Measurements from ENCODE around the gene MFAP3.

DNA sequence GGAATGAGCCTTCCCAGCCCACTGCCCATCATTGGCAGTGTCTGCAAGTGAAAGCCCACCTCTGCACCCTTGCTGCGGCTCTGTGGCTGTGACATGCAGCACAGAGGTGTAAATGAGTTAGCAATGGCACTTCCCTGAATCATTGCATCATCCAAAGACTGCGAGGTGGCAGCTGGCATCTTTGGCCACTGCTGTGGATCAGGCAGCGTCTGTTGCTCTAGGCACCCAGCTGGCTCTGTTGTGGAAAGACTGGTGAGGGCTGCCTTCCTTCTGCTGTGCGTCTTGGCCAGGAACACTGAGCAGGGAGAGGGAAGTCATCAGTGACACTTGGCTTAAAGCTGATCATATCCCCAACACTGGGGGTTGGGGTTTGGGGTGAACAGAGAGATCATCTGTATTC is 64.5 kb downstream of the MFAP3 start:
- no peak for TF ChIP-seq EZH2 (IDR thresholded peaks at IDR 0.05; ENCODE audit: borderline replicate concordance, low read length)
- TF ChIP-seq, protein P1, sequence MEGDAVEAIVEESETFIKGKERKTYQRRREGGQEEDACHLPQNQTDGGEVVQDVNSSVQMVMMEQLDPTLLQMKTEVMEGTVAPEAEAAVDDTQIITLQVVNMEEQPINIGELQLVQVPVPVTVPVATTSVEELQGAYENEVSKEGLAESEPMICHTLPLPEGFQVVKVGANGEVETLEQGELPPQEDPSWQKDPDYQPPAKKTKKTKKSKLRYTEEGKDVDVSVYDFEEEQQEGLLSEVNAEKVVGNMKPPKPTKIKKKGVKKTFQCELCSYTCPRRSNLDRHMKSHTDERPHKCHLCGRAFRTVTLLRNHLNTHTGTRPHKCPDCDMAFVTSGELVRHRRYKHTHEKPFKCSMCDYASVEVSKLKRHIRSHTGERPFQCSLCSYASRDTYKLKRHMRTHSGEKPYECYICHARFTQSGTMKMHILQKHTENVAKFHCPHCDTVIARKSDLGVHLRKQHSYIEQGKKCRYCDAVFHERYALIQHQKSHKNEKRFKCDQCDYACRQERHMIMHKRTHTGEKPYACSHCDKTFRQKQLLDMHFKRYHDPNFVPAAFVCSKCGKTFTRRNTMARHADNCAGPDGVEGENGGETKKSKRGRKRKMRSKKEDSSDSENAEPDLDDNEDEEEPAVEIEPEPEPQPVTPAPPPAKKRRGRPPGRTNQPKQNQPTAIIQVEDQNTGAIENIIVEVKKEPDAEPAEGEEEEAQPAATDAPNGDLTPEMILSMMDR (conservative IDR thresholded peaks at IDR 0.05 in 1 of 2, IDR thresholded peaks at IDR 0.05 in 1 of 2; ENCODE audit: extremely low read depth in 1 of 2, insufficient read depth in 1 of 2, low read depth in 1 of 2, low read length in 2 of 2) = no peak

Measured in mammary epithelial cell (primary cell).